SU-DHL-6 (cell line): ENCODE results near the gene FOXP2.
"Not testable (repeated sequence)": the region's sequence is repeated elsewhere in the genome, so short reads cannot be mapped to it uniquely, and the experiment has no call there.

Experiments
- CTCF ChIP-seq: fragments of 200-600 bp; sonication (generic); IDR thresholded peaks from one replicate; pipeline ENCODE4 v1.5.1; 2017; ENCODE audit warnings: antibody characterized with exemption, mild to moderate bottlenecking, low read length, moderate library complexity; ENCODE audit not compliant: insufficient read depth, poor library complexity, severe bottlenecking
- EZH2phosphoT487 ChIP-seq: fragments of 200-600 bp; sonication (generic), shearing (Covaris generic); conservative IDR thresholded peaks from 2 replicates; pipeline ENCODE4 v1.6.1; 2018; ENCODE audit warnings: mild to moderate bottlenecking, antibody characterized with exemption, low read length, moderate library complexity, mixed read lengths

- not testable (repeated sequence) for TF ChIP-seq CTCF, EZH2phosphoT487
Measured at GRCh38 chr7:114497491-114497890, 82.9 kb downstream of the FOXP2 start.
